ENCODE data around the gene NEU4.

Gene NEU4

GRCh38 chr2:241864168-241864849 is 55.3 kb downstream of the NEU4 start:
- DNase-seq (ENCODE audit: low read depth, low spot score) = no peak

GRCh38 chr2:241864850-241865213 is 55.8 kb downstream of the NEU4 start:
- DNase-seq (ENCODE audit: low read depth, low spot score) = no peak

- no peak for DNase-seq (ENCODE audit: low read depth, low spot score)
Measured at GRCh38 chr2:241865416-241865956, 56.5 kb downstream of the NEU4 start.

GRCh38 chr2:241865957-241866789 is 57.2 kb downstream of the NEU4 start:
- DNase-seq (ENCODE audit: low read depth, low spot score) = no peak

Measured in brain pericyte (primary cell).